MM.1S (cell line): Measurements from ENCODE around the gene ADCY4.

Experiments used
- DNase-seq: peaks from one replicate; pipeline ENCODE4 v3.0.0-alpha.2; 2015
- H2AFZ ChIP-seq: fragments of 300-600 bp; sonication (generic); 2 replicates; pipeline ENCODE4 v1.6.0; 2016; ENCODE audit warnings: antibody characterized with exemption, low read length
- H3F3A ChIP-seq: fragments of 300-600 bp; sonication (generic); 2 replicates; pipeline ENCODE4 v1.6.1; 2016; ENCODE audit warnings: mild to moderate bottlenecking, antibody characterized with exemption, low read length, moderate library complexity, mixed read lengths; ENCODE audit not compliant: insufficient read depth
- H3K27ac ChIP-seq: fragments of 300-600 bp; sonication (generic); 2 replicates; pipeline ENCODE4 v1.5.1; 2016; ENCODE audit warnings: mild to moderate bottlenecking, low read length
- H3K27me3 ChIP-seq: fragments of 300-600 bp; sonication (generic); replicated peaks from 2 replicates; pipeline ENCODE4 v1.6.0; 2016; ENCODE audit warnings: low read length; ENCODE audit not compliant: insufficient read depth
- H3K36me3 ChIP-seq: fragments of 300-600 bp; sonication (generic); replicated peaks from 2 replicates; pipeline ENCODE4 v1.6.1; 2016; ENCODE audit warnings: mild to moderate bottlenecking, low read length, mixed read lengths; ENCODE audit not compliant: insufficient read depth
- H3K4me1 ChIP-seq: fragments of 300-600 bp; sonication (generic); 2 replicates; pipeline ENCODE4 v1.6.1; 2016; ENCODE audit warnings: low read length, mixed read lengths
- H3K4me2 ChIP-seq: fragments of 300-600 bp; sonication (generic); 2 replicates; pipeline ENCODE4 v1.6.0; 2016; ENCODE audit warnings: low read depth, low read length
- H3K4me3 ChIP-seq: fragments of 300-600 bp; sonication (generic); 2 replicates; pipeline ENCODE4 v1.5.1; 2016; ENCODE audit warnings: low read length, mixed read lengths
- H3K79me2 ChIP-seq: fragments of 300-600 bp; sonication (generic); 2 replicates; pipeline ENCODE4 v1.6.1; 2016; ENCODE audit warnings: mixed run types, low read length, mixed read lengths
- H3K9ac ChIP-seq: fragments of 300-600 bp; sonication (generic); 2 replicates; pipeline ENCODE4 v1.6.1; 2016; ENCODE audit warnings: low read length, mixed read lengths
- H3K9me2 ChIP-seq: fragments of 300-600 bp; sonication (generic); replicated peaks from 2 replicates; pipeline ENCODE4 v1.6.1; 2016; ENCODE audit warnings: mild to moderate bottlenecking, low read length, mixed read lengths; ENCODE audit not compliant: insufficient read depth
- H3K9me3 ChIP-seq: fragments of 300-600 bp; sonication (generic); replicated peaks from 2 replicates; pipeline ENCODE4 v1.6.1; 2016; ENCODE audit warnings: mild to moderate bottlenecking, low read length, mixed read lengths; ENCODE audit not compliant: insufficient read depth
- H4K20me1 ChIP-seq: fragments of 300-600 bp; sonication (generic); 2 replicates; pipeline ENCODE4 v1.6.1; 2016; ENCODE audit warnings: mild to moderate bottlenecking, low read length, moderate library complexity, mixed read lengths; ENCODE audit not compliant: insufficient read depth
- CTCF ChIP-seq: fragments of 300-600 bp; sonication (generic); IDR thresholded peaks from 2 replicates; pipeline ENCODE4 v1.5.1; 2016; ENCODE audit warnings: antibody characterized with exemption, low read length, mixed read lengths
- EZH2 ChIP-seq: fragments of 300-600 bp; sonication (generic); optimal IDR thresholded peaks from 2 replicates; pipeline ENCODE3; 2017; ENCODE audit warnings: low read depth, mild to moderate bottlenecking, antibody characterized with exemption, low read length, mixed read lengths
- EZH2phosphoT487 ChIP-seq: fragments of 300-600 bp; sonication (generic); IDR thresholded peaks from 2 replicates; pipeline ENCODE4 v1.6.1; 2018; ENCODE audit warnings: antibody characterized with exemption, low read length

ADCY4 gene

GRCh38 chr14:24340606-24341005, 5.7 kb upstream of the ADCY4 start:
- DNase-seq = no peak
- Histone ChIP-seq H3K27ac (no peak overlapping the region), H3K9ac (no peak overlapping the region), H3K4me1 (no peaks in the 10 kb centered on the region), H3K4me3 (no peak overlapping the region), H3K4me2 (no peak overlapping the region), H3F3A (no peaks in the 10 kb centered on the region), H3K79me2 (no peaks in the 10 kb centered on the region), H3K27me3 (no peaks in the 10 kb centered on the region), H3K9me3 (no peaks in the 10 kb centered on the region), H2AFZ (no peak overlapping the region), H3K9me2 (no peaks in the 10 kb centered on the region), H3K36me3 (no peaks in the 10 kb centered on the region), H4K20me1 (no peaks in the 10 kb centered on the region)
- no peak for TF ChIP-seq EZH2phosphoT487
- no peak for TF ChIP-seq EZH2
- no peak for TF ChIP-seq CTCF

- Histone ChIP-seq H3K36me3 (no peaks in the 10 kb centered on the region), H3K4me2 (peak within 1 kb of the TSS; percentile 79), H3K79me2 (no peaks in the 10 kb centered on the region), H3K4me1 (no peaks in the 10 kb centered on the region), H2AFZ (peak within 1 kb of the TSS; percentile 93), H3K27ac (no peak within 1 kb of the TSS), H3K9me2 (no peaks in the 10 kb centered on the region), H4K20me1 (no peaks in the 10 kb centered on the region), H3K9me3 (no peaks in the 10 kb centered on the region), H3F3A (no peaks in the 10 kb centered on the region), H3K4me3 (peak within 1 kb of the TSS; percentile 68), H3K27me3 (no peaks in the 10 kb centered on the region), H3K9ac (peak within 1 kb of the TSS; percentile 37; the same call in 1 of the 2 replicates)
- TF ChIP-seq EZH2 (no peak), EZH2phosphoT487 (no peak), CTCF (no peak)
- DNase-seq = peak; percentile 52
Measured at GRCh38 chr14:24339284-24340151, 4.6 kb upstream of the ADCY4 start, which contains the start of gene RIPK3. RIPK3 (minus strand) TSS chr14:24339991; CDS start chr14:24339826, 165 bp downstream.

GRCh38 chr14:24338843-24339242, 4.0 kb upstream of the ADCY4 start:
- Histone ChIP-seq H3K4me1 (no peaks in the 10 kb centered on the region), H3K27ac (no peak overlapping the region), H3F3A (no peaks in the 10 kb centered on the region), H3K9me2 (no peaks in the 10 kb centered on the region), H4K20me1 (no peaks in the 10 kb centered on the region), H3K79me2 (no peaks in the 10 kb centered on the region), H3K4me3 (no peak overlapping the region), H2AFZ (no peak overlapping the region), H3K4me2 (peak overlapping the region; percentile 79; the same call in 1 of the 2 replicates), H3K9me3 (no peaks in the 10 kb centered on the region), H3K27me3 (no peaks in the 10 kb centered on the region), H3K36me3 (no peaks in the 10 kb centered on the region), H3K9ac (no peak overlapping the region)
- TF ChIP-seq EZH2 (no peak), CTCF (no peak), EZH2phosphoT487 (no peak)
- DNase-seq = no peak
